HepG2 (cell line): ENCODE measurements around the gene IQSEC1. TPM values are rescaled to one million over a fixed set of nuclear protein-coding genes. Genes with fewer than 3 reads are reported as not detected.

Source experiments
- ATAC-seq: fragments of 200-7000 bp; cut with Tn5 transposase; 3 replicates; pipeline ENCODE4 v1.9.1; 2020; ENCODE audit warnings: mild to moderate bottlenecking, moderate library complexity
- BruUV-seq: library from RNA; stranded (reverse); fragments of 400-500 nt; replicated peaks from 2 replicates; lab custom pipeline; 2021; lab: Mats Ljungman, UMichigan
- CTCF ChIA-PET: fragments of 300-600 bp; formaldehyde crosslinking; extraction: SDS; loops from one replicate; lab custom pipeline; 2021; ENCODE audit warnings: low total read pairs, inconsistent platforms, low intra/inter-chr PET ratio; lab: Yijun Ruan, JAX
- POLR2A ChIA-PET: fragments of 350-600 bp; sonication (Branson Sonifier 250); formaldehyde crosslinking; loops from one replicate; lab custom pipeline; 2020; ENCODE audit warnings: antibody characterized with exemption, inconsistent platforms; lab: Yijun Ruan, JAX
- DNase-seq: peaks from one replicate; pipeline ENCODE4 v3.0.0-alpha.2; 2015; ENCODE audit warnings: low spot score
- FAIRE-seq: peaks from 3 replicates; lab custom pipeline; 2011; peaks lifted over from hg19 to GRCh38; lab: Jason Lieb, UNC
- H2AFZ ChIP-seq: one replicate; pipeline ENCODE4 v1.6.1; 2011; ENCODE audit warnings: low read length, inconsistent platforms
- H3K27ac ChIP-seq: fragments of 300-600 bp; 3 replicates; pipeline ENCODE4 v1.8.0; 2011; ENCODE audit warnings: mixed run types, mild to moderate bottlenecking, mixed read lengths, low read length, inconsistent platforms; ENCODE audit not compliant: insufficient read depth; ENCODE audit errors: extremely low read length
- H3K27me3 ChIP-seq, 2 experiments: fragments of 200-600 bp in 1 of 2; 2 replicates in 1 of 2; 3 replicates in 1 of 2; pipeline versions ENCODE4 v1.6.0 to v1.8.0; 2011; ENCODE audit warnings: low read length in 2 of 2, mild to moderate bottlenecking in 2 of 2, moderate library complexity in 2 of 2, inconsistent platforms in 1 of 2; ENCODE audit not compliant: insufficient read depth in 2 of 2, control insufficient read depth in 1 of 2
- H3K36me3 ChIP-seq, 2 experiments: fragments of 200-600 bp in 1 of 2; replicated peaks in 1 of 2; 2 replicates in 1 of 2; 3 replicates in 1 of 2; pipeline versions ENCODE4 v1.5.1 to v1.8.0; 2011; ENCODE audit warnings: low read length in 2 of 2, inconsistent platforms in 1 of 2; ENCODE audit not compliant: insufficient read depth in 2 of 2, control insufficient read depth in 1 of 2
- H3K4me1 ChIP-seq: 2 replicates; pipeline ENCODE4 v1.5.1; 2012; ENCODE audit warnings: low read length, inconsistent platforms; ENCODE audit not compliant: insufficient read depth
- H3K4me2 ChIP-seq: 2 replicates; pipeline ENCODE4 v1.6.0; 2011; ENCODE audit warnings: low read depth, low read length, inconsistent platforms
- H3K4me3 ChIP-seq, 3 experiments: fragments of 200-600 bp in 1 of 3; sonication (generic), shearing (Covaris generic) in 1 of 3; replicated peaks in 1 of 3; 2 replicates each; pipeline ENCODE4 v1.5.1; 2011 to 2016; ENCODE audit warnings: low read length in 3 of 3, inconsistent platforms in 2 of 3, low read depth in 2 of 3, mild to moderate bottlenecking in 2 of 3, control low read depth in 1 of 3, mixed read lengths in 1 of 3; ENCODE audit not compliant: insufficient read depth in 1 of 3
- H3K79me2 ChIP-seq: one replicate; pipeline ENCODE4 v1.6.1; 2011; ENCODE audit warnings: low read length, inconsistent platforms; ENCODE audit not compliant: insufficient read depth
- H3K9ac ChIP-seq: 2 replicates; pipeline ENCODE4 v1.6.0; 2011; ENCODE audit warnings: mild to moderate bottlenecking, low read depth, low read length, inconsistent platforms; ENCODE audit not compliant: insufficient read depth
- H3K9me3 ChIP-seq: 2 replicates; pipeline ENCODE4 v1.5.1; 2012; ENCODE audit warnings: mild to moderate bottlenecking, low read length
- H4K20me1 ChIP-seq: 2 replicates; pipeline ENCODE4 v1.6.0; 2011; ENCODE audit warnings: inconsistent platforms, mild to moderate bottlenecking, low read length, moderate library complexity; ENCODE audit not compliant: insufficient read depth
- HMG20B ChIP-seq: conservative IDR thresholded peaks from 2 replicates; pipeline ENCODE4 v1.6.1; 2016; ENCODE audit warnings: missing genetic modification reagents, missing compliant biosample characterization
- PTBP1 ChIP-seq: fragments of 200-400 bp; formaldehyde crosslinking; IDR thresholded peaks from 2 replicates; pipeline ENCODE4 v1.6.1; 2018; ENCODE audit warnings: low read length, low read depth; ENCODE audit not compliant: poor library complexity, severe bottlenecking
- RFX3 ChIP-seq: IDR thresholded peaks from 2 replicates; pipeline ENCODE4 v1.6.1; 2016; ENCODE audit warnings: missing biosample characterization, missing genetic modification reagents
- RFXAP ChIP-seq: sonication (generic); formaldehyde crosslinking; IDR thresholded peaks from 2 replicates; pipeline ENCODE4 v1.4.0; 2020; ENCODE audit warnings: missing genetic modification reagents, borderline replicate concordance
- ZHX2 ChIP-seq, 2 experiments: sonication (generic) in 1 of 2; formaldehyde crosslinking in 1 of 2; IDR thresholded peaks; 2 replicates each; pipeline versions ENCODE4 v1.6.1 to v1.9.0; 2014 to 2022; ENCODE audit warnings: antibody characterized with exemption in 1 of 2, borderline replicate concordance in 1 of 2, inconsistent platforms in 1 of 2, low read depth in 1 of 2, missing genetic modification reagents in 1 of 2
- ZNF18 ChIP-seq: sonication (generic); formaldehyde crosslinking; IDR thresholded peaks from 2 replicates; pipeline ENCODE4 v1.8.0; 2022; ENCODE audit warnings: mild to moderate bottlenecking, missing genetic modification reagents; ENCODE audit not compliant: insufficient replicate concordance
- ZNF441 ChIP-seq: sonication (generic); formaldehyde crosslinking; IDR thresholded peaks from 2 replicates; pipeline ENCODE4 v1.7.0; 2021; ENCODE audit warnings: missing genetic modification reagents, borderline replicate concordance
- WGBS: methylation state at CpG from one replicate; pipeline ENCODE4 v1.1.6; 2017; ENCODE audit warnings: low lambda C conversion rate; 5-methylcytosine and 5-hydroxymethylcytosine counted together
- in situ Hi-C: cut with HindIII; loops from 2 replicates; pipeline ENCODE4 v1.10.0; 2017; ENCODE audit warnings: low pct_unique_long_range_greater_than_20kb; ENCODE audit not compliant: extremely low pct_ligation_motif_present
- intact Hi-C: fragments of 100-400 bp; cut with micrococcal nuclease; formaldehyde crosslinking; loops from one replicate; pipeline ENCODE4 v1.10.0; 2022; ENCODE audit not compliant: unreplicated experiment
- polyA plus RNA-seq, 8 experiments: library from polyadenylated mRNA; depleted of rRNA in 3 of 8; stranded (reverse) in 7 of 8; unstranded in 1 of 8; fragments of >200 nt; fragmentation: Illumina TruSeq in 4 of 8; extraction: Trizol in 4 of 8; gene quantifications; 2 replicates each; pipeline versions ENCODE4 v1.2.1 to v1.2.3, GENCODE V29; 2011 to 2016; ENCODE audit warnings: low read depth in 4 of 8, missing spikeins in 1 of 8, mixed read lengths in 1 of 8; ENCODE audit not compliant: insufficient read depth in 1 of 8
- total RNA-seq, 5 experiments: library from RNA; depleted of rRNA; stranded (reverse); fragments of >200 nt; fragmentation: Illumina TruSeq; extraction: Trizol; gene quantifications; 2 replicates each; pipeline ENCODE4 v1.2.3, GENCODE V29; 2016; ENCODE audit warnings: low read depth in 1 of 5
- TF ChIP-seq, protein P1 (sequence below): sonication (generic); formaldehyde crosslinking; IDR thresholded peaks from 2 replicates; pipeline ENCODE4 v1.5.1; 2020; ENCODE audit warnings: mild to moderate bottlenecking, missing genetic modification reagents

Gene IQSEC1
- total and polyA plus RNA-seq, 2 of the 13 experiments (the other 11 are each of a cell fraction or from before 2014, with no cell fraction given), result 17.4 to 20.2 TPM

GRCh38 chr3:12869035-12869621, 204.1 kb downstream of the IQSEC1 start:
- H3K4me2 ChIP-seq, result no peak overlapping the region

More at GRCh38 chr3:12869035-12869621, 204.1 kb downstream of the IQSEC1 start:
- no TSS peak for BruUV-seq
- Histone ChIP-seq H3K36me3 (no peaks in the 10 kb centered on the region), H2AFZ (no peak overlapping the region), H3K4me1 (peaks cover 5% of the 10 kb centered on the region), H3K9ac (no peak overlapping the region), H3K4me3 (peak overlapping the region in 1 of 3 experiments; percentile 23; a peak in 1 of 6 replicates), H3K27me3 (peaks cover 5 to 62% of the 10 kb centered on the region in 2 experiments), H3K9me3 (no peaks in the 10 kb centered on the region; the same call in 1 of the 2 replicates), H3K27ac (no peak overlapping the region), H4K20me1 (0 out of 2 replicates have a peak, but pooled peaks cover 2% of the 10 kb centered on the region), H3K79me2 (no peaks in the 10 kb centered on the region)
- ChIA-PET CTCF (interaction anchor here (1.5 to 2.7 kb wide), 2 partner anchors 22 to 115 kb away, joined by 5 to 39 read pairs; no protein-coding TSS in a partner anchor), POLR2A (no interaction called here)
- intact Hi-C loops, result no loop called here
- 0% methylated on average over 3 of the region's 28 CpGs for WGBS
- TF ChIP-seq, protein P1, sequence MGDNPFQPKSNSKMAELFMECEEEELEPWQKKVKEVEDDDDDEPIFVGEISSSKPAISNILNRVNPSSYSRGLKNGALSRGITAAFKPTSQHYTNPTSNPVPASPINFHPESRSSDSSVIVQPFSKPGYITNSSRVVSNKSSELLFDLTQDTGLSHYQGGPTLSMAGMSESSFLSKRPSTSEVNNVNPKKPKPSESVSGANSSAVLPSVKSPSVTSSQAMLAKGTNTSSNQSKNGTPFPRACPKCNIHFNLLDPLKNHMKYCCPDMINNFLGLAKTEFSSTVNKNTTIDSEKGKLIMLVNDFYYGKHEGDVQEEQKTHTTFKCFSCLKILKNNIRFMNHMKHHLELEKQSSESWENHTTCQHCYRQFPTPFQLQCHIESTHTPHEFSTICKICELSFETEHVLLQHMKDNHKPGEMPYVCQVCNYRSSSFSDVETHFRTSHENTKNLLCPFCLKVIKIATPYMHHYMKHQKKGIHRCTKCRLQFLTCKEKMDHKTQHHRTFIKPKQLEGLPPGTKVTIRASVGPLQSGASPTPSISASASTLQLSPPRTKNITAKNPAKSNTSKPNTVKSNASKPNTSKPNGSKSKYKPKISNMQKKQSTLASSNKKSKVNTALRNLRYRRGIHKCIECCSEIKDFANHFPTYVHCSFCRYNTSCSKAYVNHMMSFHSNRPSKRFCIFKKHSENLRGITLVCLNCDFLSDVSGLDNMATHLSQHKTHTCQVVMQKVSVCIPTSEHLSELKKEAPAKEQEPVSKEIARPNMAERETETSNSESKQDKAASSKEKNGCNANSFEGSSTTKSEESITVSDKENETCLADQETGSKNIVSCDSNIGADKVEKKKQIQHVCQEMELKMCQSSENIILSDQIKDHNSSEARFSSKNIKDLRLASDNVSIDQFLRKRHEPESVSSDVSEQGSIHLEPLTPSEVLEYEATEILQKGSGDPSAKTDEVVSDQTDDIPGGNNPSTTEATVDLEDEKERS (CRISPR knock-in tag), result no peak
- TF ChIP-seq ZNF441 (CRISPR knock-in tag) (no peak), ZHX2 (IDR thresholded peaks at IDR 0.05; ENCODE audit: low read depth) (no peak), ZHX2 (CRISPR knock-in tag; IDR thresholded peaks at IDR 0.05; ENCODE audit: borderline replicate concordance) (no peak), HMG20B (CRISPR knock-in tag) (no peak), RFXAP (no peak), ZNF18 (CRISPR knock-in tag) (no peak), RFX3 (peak; percentile 41; the same call in 1 of the 2 replicates), PTBP1 (no peak)
- DNase-seq, result no peak
- in situ Hi-C loops, result no loop called here
- peak; percentile 45 for ATAC-seq
- no peak for FAIRE-seq
